Activated CD4-positive, alpha-beta T cell treated with anti-CD3 and anti-CD28 coated beads for 4 hours (primary cell): Measurements from ENCODE around the gene ENPP6.
"Not testable (repeated sequence)": the region's sequence is repeated elsewhere in the genome, so short reads cannot be mapped to it uniquely, and the experiment has no call there.

Experiments
- DNase-seq, 2 donors: peaks; one replicate each; pipeline ENCODE4 v3.0.0-alpha.2; 2020

ENPP6 gene

DNA sequence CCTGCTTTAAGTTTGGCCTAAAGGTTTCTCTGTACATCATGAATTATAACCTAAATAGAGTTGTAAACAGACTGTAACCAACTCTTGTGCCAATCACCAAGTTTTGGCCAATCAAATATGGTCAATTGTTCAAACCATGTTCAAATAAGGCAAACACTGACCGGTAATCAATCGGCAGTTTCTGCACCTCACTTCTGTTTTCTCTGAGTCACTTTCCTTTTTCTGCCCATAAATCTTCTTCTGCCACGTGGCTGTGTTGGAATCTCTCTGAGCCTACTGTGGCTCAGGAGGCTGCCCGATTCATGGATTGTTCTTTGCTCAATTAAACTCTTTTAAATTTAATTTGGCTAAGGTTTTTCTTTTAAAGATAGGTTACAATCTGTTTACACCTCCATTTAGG, 16.5 kb upstream of the ENPP6 start:
- no peak for DNase-seq

DNA sequence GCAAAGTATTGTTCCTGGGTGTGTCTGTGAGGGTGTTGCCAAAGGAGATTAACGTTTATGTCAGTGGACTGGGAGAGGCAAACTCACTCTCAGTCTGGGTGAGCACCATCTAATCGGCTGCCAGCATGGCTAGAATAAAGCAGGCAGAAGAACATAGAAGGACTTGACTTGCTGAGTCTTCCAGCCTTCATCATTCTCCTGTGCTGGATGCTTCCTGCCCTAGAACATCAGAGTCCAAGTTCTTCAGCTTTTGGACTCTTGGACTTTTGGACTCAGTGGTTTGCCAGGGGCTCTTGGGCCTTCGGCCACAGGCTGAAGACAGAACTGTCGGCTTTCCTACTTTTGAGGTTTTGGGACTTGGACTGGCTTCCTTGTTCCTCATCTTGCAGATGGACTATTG, 15.3 kb upstream of the ENPP6 start:
- no peak for DNase-seq

- DNase-seq, result no peak
Observed at GRCh38 chr4:184232202-184232601, 14.5 kb upstream of the ENPP6 start.

- DNase-seq, result no peak
Observed at GRCh38 chr4:184231573-184231972, 13.9 kb upstream of the ENPP6 start.

GRCh38 chr4:184228056-184228705, 10.5 kb upstream of the ENPP6 start:
- no peak for DNase-seq

- DNase-seq, result no peak
Observed at GRCh38 chr4:184216515-184216914, 1.2 kb downstream of the ENPP6 start.

- no peak for DNase-seq
Observed at GRCh38 chr4:184215709-184216328, 1.9 kb downstream of the ENPP6 start.

GRCh38 chr4:184214931-184215330, 2.7 kb downstream of the ENPP6 start:
- DNase-seq, result no peak

DNA sequence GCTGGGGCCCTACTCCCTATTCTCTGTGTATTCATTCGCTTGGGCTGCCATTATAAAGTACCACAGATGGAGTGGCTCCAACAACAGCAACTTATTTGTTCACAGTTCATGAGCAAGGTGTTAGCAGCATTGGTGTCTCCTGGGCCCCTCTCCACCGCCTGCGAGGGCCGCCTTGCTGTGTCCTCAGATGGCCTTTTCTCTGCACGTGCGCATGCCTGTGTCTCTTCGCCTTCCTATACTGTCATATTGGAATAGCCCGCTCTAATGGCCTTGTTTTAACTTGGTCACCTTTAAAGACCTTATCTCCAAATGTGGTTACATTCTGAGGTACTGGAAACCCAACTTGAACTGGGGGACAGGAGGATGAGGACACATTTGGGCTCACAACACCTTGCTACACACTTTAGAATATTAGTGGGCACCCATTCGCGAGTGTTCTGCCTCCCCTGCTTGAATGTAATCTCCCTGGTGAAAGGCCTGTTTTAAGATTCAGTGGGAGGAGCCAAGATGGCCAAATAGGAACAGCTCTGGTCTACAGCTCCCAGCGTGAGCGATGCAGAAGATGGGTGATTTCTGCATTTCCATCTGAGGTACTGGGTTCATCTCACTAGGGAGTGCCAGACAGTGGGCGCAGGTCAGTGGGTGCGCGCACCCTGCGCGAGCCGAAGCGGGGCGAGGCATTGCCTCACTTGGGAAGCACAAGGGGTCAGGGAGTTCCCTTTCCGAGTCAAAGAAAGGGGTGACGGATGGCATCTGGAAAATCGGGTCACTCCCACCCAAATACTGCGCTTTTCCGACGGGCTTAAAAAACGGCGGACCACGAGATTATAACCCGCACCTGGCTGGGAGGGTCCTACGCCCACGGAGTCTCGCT, 9.7 kb downstream of the ENPP6 start:
- not testable (repeated sequence) for DNase-seq

- DNase-seq, result no peak
Observed at GRCh38 chr4:184205243-184205642, 12.4 kb downstream of the ENPP6 start.

DNA sequence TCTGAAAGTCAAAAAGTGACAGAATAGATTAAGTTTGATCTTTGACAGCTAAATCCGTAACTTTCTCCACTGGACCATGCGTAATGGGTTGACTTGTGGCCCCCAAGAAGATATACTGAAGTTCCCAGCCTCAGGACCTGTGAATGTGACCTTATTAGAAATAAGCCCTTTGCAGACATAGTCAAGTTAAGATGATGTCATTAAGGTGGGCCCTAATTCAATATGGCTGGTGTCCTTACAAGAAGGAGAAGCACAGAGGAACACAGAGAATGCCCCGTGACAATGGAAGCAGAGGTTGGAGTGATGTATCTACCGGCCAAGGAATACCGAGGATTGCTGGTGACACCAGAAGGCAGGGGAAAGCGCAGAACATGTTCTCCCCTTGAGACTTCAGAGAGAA, 14.4 kb downstream of the ENPP6 start:
- DNase-seq, result no peak

DNA sequence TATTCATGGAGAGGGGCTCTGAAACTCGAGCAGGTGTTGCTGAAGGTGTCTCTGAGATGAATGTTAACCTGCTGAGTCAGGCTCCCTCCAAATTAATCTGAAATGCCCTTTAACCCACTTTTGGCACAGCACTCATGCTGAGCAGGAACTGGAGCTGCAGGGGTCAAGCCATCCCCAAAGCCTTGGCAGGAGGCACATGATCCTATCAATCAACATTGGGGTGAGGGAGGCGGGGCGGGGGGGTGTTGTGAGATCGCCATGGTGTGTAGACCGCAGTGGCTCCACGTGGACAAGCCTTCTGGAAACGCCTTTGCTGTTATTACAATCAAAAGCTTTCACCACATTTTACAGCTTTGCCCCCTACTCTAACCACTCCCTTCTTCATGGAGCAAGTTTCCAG, 16.5 kb downstream of the ENPP6 start:
- DNase-seq, result no peak

DNA sequence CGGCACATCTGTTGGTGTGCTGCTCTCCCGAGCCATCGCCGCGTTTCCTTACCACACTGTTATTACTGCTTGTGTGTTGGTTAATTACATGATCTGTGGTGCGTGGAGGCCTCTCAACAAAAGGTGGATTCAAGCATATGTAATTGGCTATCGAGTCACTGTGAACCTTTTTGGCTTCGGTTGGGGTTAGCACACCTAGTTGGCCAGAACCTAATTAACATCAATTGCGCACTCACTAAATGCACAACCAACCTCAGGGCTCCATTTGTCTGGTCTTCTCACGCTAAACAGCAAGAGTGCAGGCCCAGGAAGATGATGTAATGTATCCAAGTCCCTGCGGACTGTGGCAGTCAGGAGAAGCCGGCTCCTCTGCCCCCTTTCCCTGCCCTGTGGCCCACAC, 17.4 kb downstream of the ENPP6 start:
- no peak for DNase-seq

- no peak for DNase-seq
Observed at GRCh38 chr4:184199780-184200179, 17.9 kb downstream of the ENPP6 start.

- no peak for DNase-seq
Observed at GRCh38 chr4:184198190-184198589, 19.5 kb downstream of the ENPP6 start.

- no peak for DNase-seq
Observed at GRCh38 chr4:184197536-184198082, 20.1 kb downstream of the ENPP6 start.

DNA sequence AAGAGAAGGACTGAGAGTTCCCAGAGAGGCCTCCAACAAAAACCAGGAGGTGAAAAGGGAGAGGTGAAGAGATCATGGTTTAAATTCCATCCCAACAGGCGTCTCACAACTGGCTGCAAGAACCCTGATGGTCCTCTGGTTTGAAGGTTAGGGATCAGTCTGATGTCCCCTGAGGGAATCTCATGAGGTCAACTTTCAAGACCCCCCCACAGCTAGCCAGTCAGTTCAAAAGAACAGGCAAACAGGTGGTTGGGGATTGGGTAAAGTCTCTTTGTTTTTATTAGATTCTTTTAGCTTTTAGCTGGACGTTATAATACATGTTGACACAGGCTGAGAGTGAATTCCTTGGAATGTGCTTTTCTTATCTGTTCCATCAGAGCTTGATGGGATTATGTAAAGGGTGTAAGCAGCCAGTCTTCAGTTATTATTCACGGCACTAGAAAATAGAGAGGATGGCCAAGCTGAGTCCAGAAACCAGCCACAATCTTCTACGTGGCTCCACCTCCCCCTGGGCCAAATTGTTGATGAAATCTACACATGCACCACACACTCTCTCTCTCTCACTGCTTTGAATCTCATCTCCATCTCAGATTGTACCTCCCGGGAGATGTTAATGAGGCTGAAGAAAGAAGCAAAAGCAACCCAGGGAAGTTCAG, 20.8 kb downstream of the ENPP6 start:
- DNase-seq, result no peak

DNA sequence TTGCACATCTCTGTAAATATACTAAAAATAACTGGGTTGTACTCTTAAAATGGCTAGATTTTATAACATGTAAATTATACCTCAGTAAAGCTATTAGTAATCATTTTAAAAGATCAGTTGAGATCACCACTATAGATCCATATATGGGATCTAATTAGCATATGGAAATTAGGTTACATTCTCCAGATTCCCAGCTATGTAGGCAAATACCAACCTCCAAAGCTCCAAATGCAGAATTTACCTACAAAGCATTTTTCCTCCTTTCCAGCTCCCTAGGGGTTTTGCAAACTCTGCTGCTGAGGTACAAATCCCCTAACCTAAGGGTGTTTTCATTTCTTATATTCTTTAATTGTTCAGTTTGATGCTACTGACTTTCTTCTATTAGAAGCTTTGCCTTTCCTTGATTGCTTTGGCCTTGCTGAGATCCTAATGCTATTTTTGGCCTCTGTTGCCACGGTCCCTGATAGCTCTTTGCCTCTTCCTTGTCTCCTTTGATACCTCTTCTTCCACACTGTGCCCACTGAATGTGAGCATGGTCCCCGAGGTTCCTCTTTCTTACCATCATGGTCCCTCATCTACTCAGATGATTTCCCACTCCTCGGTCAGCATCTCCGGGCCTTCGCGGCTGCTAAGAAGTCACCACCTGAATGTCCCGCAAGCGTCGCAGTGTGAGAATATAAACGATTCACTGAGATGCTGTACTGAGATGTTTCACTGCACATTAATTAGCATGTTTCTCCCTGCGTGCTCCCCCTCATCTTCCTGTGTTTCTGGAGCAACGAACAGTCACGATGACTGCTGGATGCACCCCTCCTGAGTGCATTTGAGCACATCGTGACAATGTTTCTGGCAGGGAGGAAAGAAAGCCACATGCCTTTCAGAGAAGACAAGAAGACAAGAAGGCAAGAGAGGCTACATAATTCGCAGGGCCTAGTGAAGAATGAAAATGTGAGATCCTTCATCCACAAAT, 23.8 kb downstream of the ENPP6 start:
- no peak for DNase-seq

- no peak for DNase-seq
Observed at GRCh38 chr4:184192933-184193332, 24.7 kb downstream of the ENPP6 start.

DNA sequence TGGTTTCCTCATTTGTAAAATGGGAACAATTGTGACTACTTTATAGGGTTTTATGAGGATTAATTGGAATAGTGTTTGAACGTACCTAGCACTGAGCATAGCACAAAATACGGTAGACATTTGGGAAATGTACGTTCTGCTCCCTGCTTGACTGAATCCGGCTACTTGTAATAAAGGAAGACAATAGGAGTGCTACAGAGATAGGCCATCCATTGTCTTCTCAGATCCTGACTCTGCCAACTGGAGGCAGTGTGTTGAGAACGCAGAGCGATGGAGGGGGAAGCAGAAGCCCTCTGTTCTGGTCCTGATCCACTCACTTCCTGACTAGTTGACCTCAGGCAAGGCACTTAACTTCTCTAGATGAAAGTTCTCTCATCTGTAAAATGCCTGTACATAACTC, 26.4 kb downstream of the ENPP6 start:
- DNase-seq, result no peak

DNA sequence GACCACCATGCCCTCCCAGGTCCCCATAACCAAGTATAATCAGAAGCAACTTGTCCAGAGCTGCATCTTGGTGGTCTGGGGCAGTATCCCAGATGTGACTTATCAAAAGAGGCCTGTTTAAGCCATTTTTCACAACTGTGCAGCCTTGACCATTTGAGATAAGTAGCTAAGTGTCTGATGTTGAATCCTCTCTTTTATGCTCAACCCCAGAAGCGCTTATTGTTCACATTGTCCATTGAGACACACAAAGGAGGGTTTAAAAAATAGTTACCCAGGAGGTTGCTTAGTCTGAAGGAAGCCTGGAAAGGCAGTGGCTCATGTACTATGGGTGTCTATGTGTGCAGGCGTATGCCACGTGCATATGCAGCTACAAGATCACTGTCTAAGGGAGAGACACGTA, 27.0 kb downstream of the ENPP6 start:
- DNase-seq, result no peak

GRCh38 chr4:184189966-184190365, 27.7 kb downstream of the ENPP6 start:
- no peak for DNase-seq
